HepG2 (cell line): ENCODE measurements around the gene PNPLA3. TPM values are rescaled to one million over a fixed set of nuclear protein-coding genes. Genes with fewer than 3 reads are reported as not detected.

ENCODE experiments used
- ATAC-seq: fragments of 200-7000 bp; cut with Tn5 transposase; 3 replicates; pipeline ENCODE4 v1.9.1; 2020; ENCODE audit warnings: mild to moderate bottlenecking, moderate library complexity
- BruUV-seq: library from RNA; stranded (reverse); fragments of 400-500 nt; replicated peaks from 2 replicates; lab custom pipeline; 2021; lab: Mats Ljungman, UMichigan
- CTCF ChIA-PET: fragments of 300-600 bp; formaldehyde crosslinking; extraction: SDS; loops from one replicate; lab custom pipeline; 2021; ENCODE audit warnings: low total read pairs, inconsistent platforms, low intra/inter-chr PET ratio; lab: Yijun Ruan, JAX
- POLR2A ChIA-PET: fragments of 350-600 bp; sonication (Branson Sonifier 250); formaldehyde crosslinking; loops from one replicate; lab custom pipeline; 2020; ENCODE audit warnings: antibody characterized with exemption, inconsistent platforms; lab: Yijun Ruan, JAX
- DNase-seq: peaks from one replicate; pipeline ENCODE4 v3.0.0-alpha.2; 2015; ENCODE audit warnings: low spot score
- FAIRE-seq: peaks from 3 replicates; lab custom pipeline; 2011; peaks lifted over from hg19 to GRCh38; lab: Jason Lieb, UNC
- H2AFZ ChIP-seq: one replicate; pipeline ENCODE4 v1.6.1; 2011; ENCODE audit warnings: low read length, inconsistent platforms
- H3K27ac ChIP-seq: fragments of 300-600 bp; 3 replicates; pipeline ENCODE4 v1.8.0; 2011; ENCODE audit warnings: mixed run types, mild to moderate bottlenecking, mixed read lengths, low read length, inconsistent platforms; ENCODE audit not compliant: insufficient read depth; ENCODE audit errors: extremely low read length
- H3K27me3 ChIP-seq, 2 experiments: fragments of 200-600 bp in 1 of 2; 2 replicates in 1 of 2; 3 replicates in 1 of 2; pipeline versions ENCODE4 v1.6.0 to v1.8.0; 2011; ENCODE audit warnings: low read length in 2 of 2, mild to moderate bottlenecking in 2 of 2, moderate library complexity in 2 of 2, inconsistent platforms in 1 of 2; ENCODE audit not compliant: insufficient read depth in 2 of 2, control insufficient read depth in 1 of 2
- H3K36me3 ChIP-seq, 2 experiments: fragments of 200-600 bp in 1 of 2; replicated peaks in 1 of 2; 2 replicates in 1 of 2; 3 replicates in 1 of 2; pipeline versions ENCODE4 v1.5.1 to v1.8.0; 2011; ENCODE audit warnings: low read length in 2 of 2, inconsistent platforms in 1 of 2; ENCODE audit not compliant: insufficient read depth in 2 of 2, control insufficient read depth in 1 of 2
- H3K4me1 ChIP-seq: 2 replicates; pipeline ENCODE4 v1.5.1; 2012; ENCODE audit warnings: low read length, inconsistent platforms; ENCODE audit not compliant: insufficient read depth
- H3K4me2 ChIP-seq: 2 replicates; pipeline ENCODE4 v1.6.0; 2011; ENCODE audit warnings: low read depth, low read length, inconsistent platforms
- H3K4me3 ChIP-seq, 3 experiments: fragments of 200-600 bp in 1 of 3; sonication (generic), shearing (Covaris generic) in 1 of 3; replicated peaks in 1 of 3; 2 replicates each; pipeline ENCODE4 v1.5.1; 2011 to 2016; ENCODE audit warnings: low read length in 3 of 3, inconsistent platforms in 2 of 3, low read depth in 2 of 3, mild to moderate bottlenecking in 2 of 3, control low read depth in 1 of 3, mixed read lengths in 1 of 3; ENCODE audit not compliant: insufficient read depth in 1 of 3
- H3K79me2 ChIP-seq: one replicate; pipeline ENCODE4 v1.6.1; 2011; ENCODE audit warnings: low read length, inconsistent platforms; ENCODE audit not compliant: insufficient read depth
- H3K9ac ChIP-seq: 2 replicates; pipeline ENCODE4 v1.6.0; 2011; ENCODE audit warnings: mild to moderate bottlenecking, low read depth, low read length, inconsistent platforms; ENCODE audit not compliant: insufficient read depth
- H3K9me3 ChIP-seq: 2 replicates; pipeline ENCODE4 v1.5.1; 2012; ENCODE audit warnings: mild to moderate bottlenecking, low read length
- H4K20me1 ChIP-seq: 2 replicates; pipeline ENCODE4 v1.6.0; 2011; ENCODE audit warnings: inconsistent platforms, mild to moderate bottlenecking, low read length, moderate library complexity; ENCODE audit not compliant: insufficient read depth
- FOXA3 ChIP-seq: IDR thresholded peaks from 2 replicates; pipeline ENCODE4 v1.6.1; 2016; ENCODE audit warnings: missing genetic modification reagents, missing compliant biosample characterization
- GABPB1 ChIP-seq: IDR thresholded peaks from 2 replicates; pipeline ENCODE4 v1.6.1; 2016; ENCODE audit warnings: mild to moderate bottlenecking, missing genetic modification reagents, moderate library complexity, missing compliant biosample characterization
- MIXL1 ChIP-seq: IDR thresholded peaks from 2 replicates; pipeline ENCODE4 v1.6.1; 2016
- TEAD2 ChIP-seq: sonication (generic); formaldehyde crosslinking; IDR thresholded peaks from 2 replicates; pipeline ENCODE4 v1.9.0; 2021; ENCODE audit warnings: missing genetic modification reagents
- TEF ChIP-seq: sonication (generic); formaldehyde crosslinking; IDR thresholded peaks from 2 replicates; pipeline ENCODE4 v1.5.0; 2020; ENCODE audit warnings: missing genetic modification reagents
- ZNF614 ChIP-seq: IDR thresholded peaks from 2 replicates; pipeline ENCODE4 v1.6.1; 2018; ENCODE audit warnings: missing biosample characterization, missing genetic modification reagents, inconsistent platforms, borderline replicate concordance
- WGBS: methylation state at CpG from one replicate; pipeline ENCODE4 v1.1.6; 2017; ENCODE audit warnings: low lambda C conversion rate; 5-methylcytosine and 5-hydroxymethylcytosine counted together
- in situ Hi-C: cut with HindIII; loops from 2 replicates; pipeline ENCODE4 v1.10.0; 2017; ENCODE audit warnings: low pct_unique_long_range_greater_than_20kb; ENCODE audit not compliant: extremely low pct_ligation_motif_present
- intact Hi-C: fragments of 100-400 bp; cut with micrococcal nuclease; formaldehyde crosslinking; loops from one replicate; pipeline ENCODE4 v1.10.0; 2022; ENCODE audit not compliant: unreplicated experiment
- polyA plus RNA-seq, 8 experiments: library from polyadenylated mRNA; depleted of rRNA in 3 of 8; stranded (reverse) in 7 of 8; unstranded in 1 of 8; fragments of >200 nt; fragmentation: Illumina TruSeq in 4 of 8; extraction: Trizol in 4 of 8; gene quantifications; 2 replicates each; pipeline versions ENCODE4 v1.2.1 to v1.2.3, GENCODE V29; 2011 to 2016; ENCODE audit warnings: low read depth in 4 of 8, missing spikeins in 1 of 8, mixed read lengths in 1 of 8; ENCODE audit not compliant: insufficient read depth in 1 of 8
- total RNA-seq, 5 experiments: library from RNA; depleted of rRNA; stranded (reverse); fragments of >200 nt; fragmentation: Illumina TruSeq; extraction: Trizol; gene quantifications; 2 replicates each; pipeline ENCODE4 v1.2.3, GENCODE V29; 2016; ENCODE audit warnings: low read depth in 1 of 5
- TF ChIP-seq, protein P1 (sequence below): sonication (generic); formaldehyde crosslinking; IDR thresholded peaks from 2 replicates; pipeline ENCODE4 v1.4.0; 2020; ENCODE audit warnings: missing genetic modification reagents, borderline replicate concordance

Gene PNPLA3
- total and polyA plus RNA-seq, 2 of the 13 experiments (the other 11 are each of a cell fraction or from before 2014, with no cell fraction given): 16.9 to 19.8 TPM

DNA sequence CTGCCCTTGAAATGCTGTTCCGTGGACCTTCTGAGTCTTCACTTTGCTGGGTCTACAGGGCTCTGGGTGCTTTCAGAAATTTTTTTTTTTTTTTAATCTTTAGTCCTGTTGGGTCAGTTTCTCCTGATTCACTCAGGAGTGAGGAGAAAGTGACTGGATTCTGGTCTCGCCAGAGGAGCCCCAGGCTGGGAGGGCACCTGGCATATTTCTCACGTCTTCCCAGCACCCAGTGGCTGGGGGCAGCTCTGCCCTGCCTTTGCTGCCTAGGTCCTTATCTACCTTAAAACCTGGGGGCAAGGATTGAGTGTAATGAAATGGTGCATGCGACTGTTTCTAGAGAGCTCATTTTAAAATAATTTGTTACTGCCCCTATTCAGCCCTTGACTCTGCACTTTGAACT lies 55.0 kb downstream of the PNPLA3 start:
- no TSS peak for BruUV-seq
- WGBS: 98% methylated on average over 4 of the region's 4 CpGs
- no peak overlapping the region for H3K9ac ChIP-seq
- POLR2A ChIA-PET: no interaction called here
- CTCF ChIA-PET: no interaction called here
- ATAC-seq (no peak), DNase-seq (no peak), FAIRE-seq (no peak)
- no peaks in the 10 kb centered on the region for H3K4me1 ChIP-seq
- in situ Hi-C loops (no loop called here), intact Hi-C loops (no loop called here)
- H3K27ac ChIP-seq: no peak overlapping the region
- TF ChIP-seq, protein P1, sequence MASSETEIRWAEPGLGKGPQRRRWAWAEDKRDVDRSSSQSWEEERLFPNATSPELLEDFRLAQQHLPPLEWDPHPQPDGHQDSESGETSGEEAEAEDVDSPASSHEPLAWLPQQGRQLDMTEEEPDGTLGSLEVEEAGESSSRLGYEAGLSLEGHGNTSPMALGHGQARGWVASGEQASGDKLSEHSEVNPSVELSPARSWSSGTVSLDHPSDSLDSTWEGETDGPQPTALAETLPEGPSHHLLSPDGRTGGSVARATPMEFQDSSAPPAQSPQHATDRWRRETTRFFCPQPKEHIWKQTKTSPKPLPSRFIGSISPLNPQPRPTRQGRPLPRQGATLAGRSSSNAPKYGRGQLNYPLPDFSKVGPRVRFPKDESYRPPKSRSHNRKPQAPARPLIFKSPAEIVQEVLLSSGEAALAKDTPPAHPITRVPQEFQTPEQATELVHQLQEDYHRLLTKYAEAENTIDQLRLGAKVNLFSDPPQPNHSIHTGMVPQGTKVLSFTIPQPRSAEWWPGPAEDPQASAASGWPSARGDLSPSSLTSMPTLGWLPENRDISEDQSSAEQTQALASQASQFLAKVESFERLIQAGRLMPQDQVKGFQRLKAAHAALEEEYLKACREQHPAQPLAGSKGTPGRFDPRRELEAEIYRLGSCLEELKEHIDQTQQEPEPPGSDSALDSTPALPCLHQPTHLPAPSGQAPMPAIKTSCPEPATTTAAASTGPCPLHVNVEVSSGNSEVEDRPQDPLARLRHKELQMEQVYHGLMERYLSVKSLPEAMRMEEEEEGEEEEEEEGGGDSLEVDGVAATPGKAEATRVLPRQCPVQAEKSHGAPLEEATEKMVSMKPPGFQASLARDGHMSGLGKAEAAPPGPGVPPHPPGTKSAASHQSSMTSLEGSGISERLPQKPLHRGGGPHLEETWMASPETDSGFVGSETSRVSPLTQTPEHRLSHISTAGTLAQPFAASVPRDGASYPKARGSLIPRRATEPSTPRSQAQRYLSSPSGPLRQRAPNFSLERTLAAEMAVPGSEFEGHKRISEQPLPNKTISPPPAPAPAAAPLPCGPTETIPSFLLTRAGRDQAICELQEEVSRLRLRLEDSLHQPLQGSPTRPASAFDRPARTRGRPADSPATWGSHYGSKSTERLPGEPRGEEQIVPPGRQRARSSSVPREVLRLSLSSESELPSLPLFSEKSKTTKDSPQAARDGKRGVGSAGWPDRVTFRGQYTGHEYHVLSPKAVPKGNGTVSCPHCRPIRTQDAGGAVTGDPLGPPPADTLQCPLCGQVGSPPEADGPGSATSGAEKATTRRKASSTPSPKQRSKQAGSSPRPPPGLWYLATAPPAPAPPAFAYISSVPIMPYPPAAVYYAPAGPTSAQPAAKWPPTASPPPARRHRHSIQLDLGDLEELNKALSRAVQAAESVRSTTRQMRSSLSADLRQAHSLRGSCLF (CRISPR knock-in tag): no peak
- TF ChIP-seq ZNF614 (no peak), GABPB1 (no peak), TEF (no peak), MIXL1 (CRISPR knock-in tag) (no peak), TEAD2 (CRISPR knock-in tag) (no peak), FOXA3 (CRISPR knock-in tag) (no peak)
- no peaks in the 10 kb centered on the region for H3K79me2 ChIP-seq
- no peak overlapping the region for H3K4me3 ChIP-seq
- H3K36me3 ChIP-seq: peaks cover 23 to 80% of the 10 kb centered on the region in 2 experiments; a peak in 4 of 5 replicates
- no peaks in the 10 kb centered on the region for H3K9me3 ChIP-seq
- H4K20me1 ChIP-seq: no peaks in the 10 kb centered on the region
- no peak overlapping the region for H3K4me2 ChIP-seq
- H3K27me3 ChIP-seq: no peaks in the 10 kb centered on the region
- H2AFZ ChIP-seq: no peak overlapping the region
